K562 (cell line): ENCODE data around the gene NEMF. TPM values are rescaled to one million over a fixed set of nuclear protein-coding genes. Genes with fewer than 3 reads are reported as not detected.

Experiments
- CBFA2T2 ChIP-seq: fragments of 450-650 bp; conservative IDR thresholded peaks from 2 replicates; pipeline ENCODE4 v1.6.1; 2017; ENCODE audit warnings: mild to moderate bottlenecking
- CBX1 ChIP-seq: sonication (generic); IDR thresholded peaks from 2 replicates; pipeline ENCODE4 v1.6.1; 2016; ENCODE audit warnings: antibody characterized with exemption, low read depth, mild to moderate bottlenecking
- CHAMP1 ChIP-seq: fragments of 450-650 bp; IDR thresholded peaks from 2 replicates; pipeline ENCODE4 v1.6.1; 2016; ENCODE audit warnings: mild to moderate bottlenecking
- CHD4 ChIP-seq: fragments of 200-600 bp; sonication (generic); IDR thresholded peaks from 3 replicates; pipeline ENCODE4 v1.6.1; 2012; ENCODE audit warnings: low read depth, mild to moderate bottlenecking, mixed read lengths, low read length, inconsistent platforms; ENCODE audit not compliant: insufficient read depth, insufficient replicate concordance, poor library complexity, severe bottlenecking
- CTBP1 ChIP-seq: fragments of 450-650 bp; IDR thresholded peaks from 2 replicates; pipeline ENCODE4 v1.6.1; 2016; ENCODE audit warnings: borderline replicate concordance
- DACH1 ChIP-seq: fragments of 450-650 bp; IDR thresholded peaks from 2 replicates; pipeline ENCODE4 v1.6.1; 2018; ENCODE audit not compliant: partially characterized antibody
- EGR1 ChIP-seq: fragments of 450-650 bp; conservative IDR thresholded peaks from 2 replicates; pipeline ENCODE4 v1.6.1; 2017; ENCODE audit warnings: mild to moderate bottlenecking
- MBD2 ChIP-seq: sonication (generic); IDR thresholded peaks from 2 replicates; pipeline ENCODE4 v1.6.1; 2016; ENCODE audit warnings: low read depth, borderline replicate concordance
- PHB ChIP-seq: fragments of 250-450 bp; sonication (Bioruptor Pico); IDR thresholded peaks from 2 replicates; pipeline ENCODE4 v1.5.0; 2021
- POLR2A ChIP-seq: fragments of 450-650 bp; conservative IDR thresholded peaks from 2 replicates; pipeline ENCODE4 v1.6.1; 2016
- PPARD ChIP-seq: fragments of 250-450 bp; sonication (Bioruptor Pico); IDR thresholded peaks from 2 replicates; pipeline ENCODE4 v1.8.0; 2022; ENCODE audit warnings: inconsistent platforms, mild to moderate bottlenecking, moderate library complexity
- ZBTB26 ChIP-seq: fragments of 450-650 bp; formaldehyde crosslinking; IDR thresholded peaks from 2 replicates; pipeline ENCODE4 v1.4.0; 2022; ENCODE audit warnings: missing genetic modification characterization
- ZBTB43 ChIP-seq: sonication (generic); formaldehyde crosslinking; IDR thresholded peaks from 2 replicates; pipeline ENCODE4 v1.8.0; 2023; ENCODE audit warnings: mild to moderate bottlenecking, missing genetic modification reagents
- ZBTB49 ChIP-seq: sonication (generic); formaldehyde crosslinking; IDR thresholded peaks from 2 replicates; pipeline ENCODE4 v1.8.0; 2022; ENCODE audit warnings: missing genetic modification reagents, mild to moderate bottlenecking, borderline replicate concordance
- ZNF347 ChIP-seq: fragments of 450-650 bp; formaldehyde crosslinking; IDR thresholded peaks from 2 replicates; pipeline ENCODE4 v1.4.0; 2020; ENCODE audit warnings: low read depth, mild to moderate bottlenecking, moderate library complexity
- ZNF609 ChIP-seq: sonication (generic); formaldehyde crosslinking; IDR thresholded peaks from 2 replicates; pipeline ENCODE4 v1.8.1; 2023; ENCODE audit warnings: missing genetic modification reagents, mild to moderate bottlenecking, borderline replicate concordance
- polyA plus RNA-seq, 8 experiments: library from polyadenylated mRNA; depleted of rRNA in 4 of 8; stranded (reverse) in 5 of 8; unstranded in 3 of 8; fragments of >200 nt; fragmentation: Nextera tagmentation in 2 of 8; fragmentation: Illumina TruSeq in 1 of 8; extraction: Ambion mirVana in 2 of 8; extraction: Trizol in 1 of 8; gene quantifications; 2 replicates each; pipeline versions ENCODE4 v1.2.1 to v1.2.3, GENCODE V29; 2011 to 2014; ENCODE audit warnings: inconsistent platforms in 1 of 8, missing spikeins in 1 of 8
- total RNA-seq, 7 experiments: library from RNA; depleted of rRNA in 6 of 7; stranded (reverse); fragments of >200 nt in 6 of 7; fragmentation: Illumina TruSeq in 2 of 7; extraction: Trizol in 2 of 7; gene quantifications; 2 replicates each; pipeline versions ENCODE4 v1.2.1 to v1.2.3, GENCODE V29; 2011 to 2021; ENCODE audit warnings: low replicate concordance in 1 of 7

Gene NEMF
- total and polyA plus RNA-seq, 9 of the 15 experiments (the other 6 are each of a cell fraction or from before 2014, with no cell fraction given) = 38.8 to 94.4 (median 61.0) TPM

GRCh38 chr14:49892636-49893308 is 40.2 kb upstream of the NEMF start, which contains the start of gene ARF6 (continued):
- TF ChIP-seq CHAMP1 (no peak), CBX1 (peak; percentile 45; the same call in 1 of the 2 replicates), ZBTB49 (CRISPR knock-in tag) (no peak), PPARD (CRISPR knock-in tag) (no peak), PHB (CRISPR knock-in tag) (no peak), MBD2 (peak; percentile 43; the same call in 1 of the 2 replicates), CBFA2T2 (no peak), CHD4 (no peak), EGR1 (no peak), ZNF347 (no peak), ZBTB43 (CRISPR knock-in tag) (no peak), ZBTB26 (CRISPR knock-in tag) (no peak), ZNF609 (CRISPR knock-in tag) (no peak), CTBP1 (0 out of 2 replicates have a peak, but pooled peaks have one; percentile 15), DACH1 (no peak), POLR2A (peak; percentile 90)
